Mucosa of descending colon (tissue), 3 donors: ENCODE measurements around the gene TMIGD2. TPM values are rescaled to one million over a fixed set of nuclear protein-coding genes. Genes with fewer than 3 reads are reported as not detected.
"Not testable (repeated sequence)": the region's sequence is repeated elsewhere in the genome, so short reads cannot be mapped to it uniquely, and the experiment has no call there.

Experiments
- ATAC-seq: fragments of 200-7000 bp; cut with Tn5 transposase; one replicate; pipeline ENCODE4 v1.9.1; 2020; ENCODE audit warnings: mild to moderate bottlenecking, moderate library complexity
- DNase-seq, 3 donors: peaks; one replicate each; pipeline ENCODE4 v3.0.0-alpha.2; 2020
- H3K36me3 ChIP-seq: fragments of 200-600 bp; one replicate; pipeline ENCODE4 v1.8.0; 2021; ENCODE audit warnings: low read depth, mild to moderate bottlenecking
- H3K4me1 ChIP-seq: fragments of 200-600 bp; one replicate; pipeline ENCODE4 v1.8.0; 2021; ENCODE audit warnings: low read depth, mild to moderate bottlenecking
- H3K4me3 ChIP-seq: fragments of 200-600 bp; one replicate; pipeline ENCODE4 v1.8.0; 2021; ENCODE audit warnings: mild to moderate bottlenecking
- H3K9me3 ChIP-seq: fragments of 200-600 bp; one replicate; pipeline ENCODE4 v1.8.0; 2021; ENCODE audit warnings: mild to moderate bottlenecking
- intact Hi-C, 2 donors: fragments of 100-400 bp; cut with DNase I in 1 of 2; cut with micrococcal nuclease in 1 of 2; formaldehyde crosslinking; loops; one replicate each; pipeline versions ENCODE4 v1.11.0 to v1.11.1; 2022; cut with DNase I, micrococcal nuclease
- total RNA-seq, 3 donors: library from RNA; stranded (reverse); fragmentation: NEBNext Ultra II Directional in 2 of 3; extraction: Animal tissue kit (Norgen Biotek cat#: 25700) in 2 of 3; gene quantifications; one replicate each; pipeline versions ENCODE4 v1.2.1 to v1.2.4, GENCODE V29; 2021 to 2023
- TF ChIP-seq, protein P1 (sequence below): fragments of 200-600 bp; IDR thresholded peaks from one replicate; pipeline ENCODE4 v1.8.0; 2022; ENCODE audit warnings: antibody characterized with exemption, mild to moderate bottlenecking
- donor health status: DM: no; HTN: no; CAD: no; lungs with moderate emphysema.
- donor health status: DM: no; HTN: no; CAD: no.
- donor health status: DM: no; HTN: yes; CAD: no.

TMIGD2 gene
- total RNA-seq, 3 donors from 2014 or later, result 0.46 to 1.3 (median 1.2) TPM

DNA sequence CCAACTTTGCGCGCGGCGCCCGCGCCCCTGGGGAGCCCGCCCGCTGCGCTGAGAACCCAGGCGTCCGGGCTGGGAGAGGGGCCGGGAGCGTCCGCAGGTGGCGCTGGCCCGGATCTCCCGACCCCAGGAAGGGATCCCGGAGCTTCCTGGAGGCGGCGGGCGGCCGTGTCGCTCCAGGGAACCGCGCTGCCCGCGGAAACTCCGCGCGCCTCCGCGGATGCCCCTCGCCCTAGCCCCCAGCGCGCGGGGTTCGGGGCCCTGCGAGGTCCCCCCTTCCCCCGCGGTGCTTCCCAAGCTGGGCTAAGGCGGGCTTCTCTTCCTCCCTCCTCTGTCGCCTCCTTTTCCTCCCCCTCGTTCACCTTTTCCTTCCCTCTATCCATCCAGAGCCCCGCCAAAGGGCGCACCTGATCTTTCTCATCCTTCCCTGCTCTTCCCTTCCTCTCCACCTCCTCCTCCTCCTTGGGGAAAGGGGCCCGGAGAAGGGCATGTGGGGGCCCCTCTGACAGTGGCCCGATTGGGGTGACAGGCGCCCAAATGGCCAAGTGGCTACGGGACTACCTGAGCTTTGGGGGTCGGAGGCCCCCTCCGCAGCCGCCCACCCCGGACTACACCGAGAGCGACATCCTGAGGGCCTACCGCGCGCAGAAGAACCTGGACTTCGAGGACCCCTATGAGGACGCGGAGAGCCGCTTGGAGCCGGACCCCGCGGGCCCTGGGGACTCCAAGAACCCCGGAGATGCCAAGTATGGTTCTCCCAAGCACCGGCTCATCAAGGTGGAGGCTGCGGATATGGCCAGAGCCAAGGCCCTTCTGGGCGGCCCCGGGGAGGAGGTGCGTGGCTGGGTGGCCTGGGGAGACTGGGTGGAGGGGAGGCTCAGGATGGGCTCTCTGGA lies 22.4 kb downstream of the TMIGD2 start:
- TF ChIP-seq, protein P1, sequence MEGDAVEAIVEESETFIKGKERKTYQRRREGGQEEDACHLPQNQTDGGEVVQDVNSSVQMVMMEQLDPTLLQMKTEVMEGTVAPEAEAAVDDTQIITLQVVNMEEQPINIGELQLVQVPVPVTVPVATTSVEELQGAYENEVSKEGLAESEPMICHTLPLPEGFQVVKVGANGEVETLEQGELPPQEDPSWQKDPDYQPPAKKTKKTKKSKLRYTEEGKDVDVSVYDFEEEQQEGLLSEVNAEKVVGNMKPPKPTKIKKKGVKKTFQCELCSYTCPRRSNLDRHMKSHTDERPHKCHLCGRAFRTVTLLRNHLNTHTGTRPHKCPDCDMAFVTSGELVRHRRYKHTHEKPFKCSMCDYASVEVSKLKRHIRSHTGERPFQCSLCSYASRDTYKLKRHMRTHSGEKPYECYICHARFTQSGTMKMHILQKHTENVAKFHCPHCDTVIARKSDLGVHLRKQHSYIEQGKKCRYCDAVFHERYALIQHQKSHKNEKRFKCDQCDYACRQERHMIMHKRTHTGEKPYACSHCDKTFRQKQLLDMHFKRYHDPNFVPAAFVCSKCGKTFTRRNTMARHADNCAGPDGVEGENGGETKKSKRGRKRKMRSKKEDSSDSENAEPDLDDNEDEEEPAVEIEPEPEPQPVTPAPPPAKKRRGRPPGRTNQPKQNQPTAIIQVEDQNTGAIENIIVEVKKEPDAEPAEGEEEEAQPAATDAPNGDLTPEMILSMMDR, result no peak
- no peaks in the 10 kb centered on the region for H3K36me3 ChIP-seq
- intact Hi-C loops, result no loop called here
- H3K4me1 ChIP-seq, result peaks cover 9% of the 10 kb centered on the region
- H3K9me3 ChIP-seq, result no peaks in the 10 kb centered on the region
- no peak overlapping the region for H3K4me3 ChIP-seq
- DNase-seq (no peak), ATAC-seq (peak; percentile 3)

DNA sequence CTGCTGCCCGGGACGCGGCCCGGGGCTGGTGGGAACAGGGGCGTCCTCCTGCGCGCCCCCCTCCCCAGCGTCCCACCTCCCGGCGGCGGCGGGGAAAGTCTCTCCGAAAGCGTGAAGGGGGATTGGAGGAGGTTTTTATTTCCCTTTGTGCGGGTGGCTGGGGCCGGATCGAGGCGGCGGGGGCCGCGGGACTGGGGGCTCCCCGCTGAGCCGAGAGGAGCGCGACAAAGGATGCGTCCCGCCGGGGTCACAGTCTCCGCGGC lies 23.0 kb downstream of the TMIGD2 start:
- intact Hi-C loops, result no loop called here
- Histone ChIP-seq H3K9me3 (no peaks in the 10 kb centered on the region), H3K4me1 (peaks cover 9% of the 10 kb centered on the region), H3K4me3 (no peak overlapping the region), H3K36me3 (no peaks in the 10 kb centered on the region)
- TF ChIP-seq, protein P1, result no peak
- ATAC-seq (no peak), DNase-seq (no peak)

DNA sequence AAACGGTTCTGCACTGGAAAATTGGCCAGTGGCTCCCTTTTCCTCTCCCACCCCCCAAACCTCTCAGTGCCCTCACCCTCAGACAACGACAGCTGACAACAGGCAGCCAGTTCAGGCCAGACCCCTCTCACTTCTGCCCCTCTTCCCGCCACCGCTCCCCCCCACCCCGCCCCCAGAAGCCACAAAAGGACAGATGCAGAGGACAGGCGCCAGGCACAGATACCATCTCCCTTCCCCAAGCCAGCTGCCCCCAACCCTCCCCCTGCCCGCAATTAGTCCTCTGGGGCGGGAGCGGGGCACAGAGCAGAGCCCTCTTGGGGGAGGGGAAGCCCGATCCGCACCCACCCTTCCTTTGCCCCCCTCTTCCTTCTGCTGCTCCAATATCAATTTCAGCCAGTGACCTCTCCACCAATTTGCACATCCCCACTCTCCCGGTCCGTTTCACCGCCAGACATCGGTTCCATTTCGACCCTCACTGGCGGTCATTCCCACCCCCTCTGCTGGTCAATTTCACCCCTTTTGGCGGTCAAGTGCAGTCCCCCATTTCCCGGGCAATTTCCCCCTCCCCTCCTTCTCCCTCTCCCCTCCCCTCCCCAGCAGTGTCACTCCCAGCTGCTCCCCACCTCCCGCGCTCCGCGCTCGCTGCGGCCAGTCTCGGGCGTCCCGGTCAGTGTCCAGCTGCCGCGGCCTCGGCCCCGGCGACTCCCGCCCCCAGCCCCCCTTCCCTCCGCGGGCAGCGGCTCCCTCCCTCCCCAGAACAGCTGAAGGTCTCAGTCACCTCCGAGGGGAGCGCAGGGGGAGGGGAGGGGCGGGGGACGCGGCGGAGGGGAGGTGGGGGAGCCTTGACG lies 23.5 kb downstream of the TMIGD2 start, which contains the start of gene SHD:
SHD (plus strand) TSS at position 848 of the 848 bp plus-strand sequence. CDS start 798 bp downstream, outside the sequence.
- Histone ChIP-seq H3K36me3 (no peaks in the 10 kb centered on the region), H3K9me3 (no peaks in the 10 kb centered on the region), H3K4me3 (no peak within 1 kb of the TSS), H3K4me1 (peaks cover 9% of the 10 kb centered on the region)
- TF ChIP-seq, protein P1, result no peak
- ATAC-seq, result no peak
- no peak for DNase-seq
- intact Hi-C loops, result no loop called here

DNA sequence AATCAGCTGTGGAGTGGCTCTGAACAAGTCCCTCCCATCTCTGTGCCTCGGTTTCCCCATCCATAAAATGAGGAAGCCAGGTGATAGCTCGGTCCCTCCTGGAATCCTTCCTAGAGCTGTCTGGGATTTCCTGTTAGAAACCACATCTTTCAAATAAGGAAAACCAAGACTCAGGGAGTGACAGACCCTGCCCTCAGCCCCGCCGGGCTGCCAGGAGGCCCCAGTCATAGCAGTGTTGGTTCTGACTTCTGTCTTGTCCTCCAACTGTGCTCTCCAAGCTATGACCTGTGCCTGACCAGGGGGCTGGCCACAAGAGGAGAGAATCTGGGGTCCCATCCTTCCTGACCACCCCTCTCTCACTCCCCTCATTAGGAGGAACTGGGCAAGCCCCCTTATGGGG lies 24.2 kb downstream of the TMIGD2 start:
- TF ChIP-seq, protein P1, result no peak
- intact Hi-C loops, result no loop called here
- H3K9me3 ChIP-seq, result no peaks in the 10 kb centered on the region
- DNase-seq, result no peak
- H3K4me1 ChIP-seq, result peaks cover 9% of the 10 kb centered on the region
- ATAC-seq, result no peak
- no peak overlapping the region for H3K4me3 ChIP-seq
- H3K36me3 ChIP-seq, result no peaks in the 10 kb centered on the region

DNA sequence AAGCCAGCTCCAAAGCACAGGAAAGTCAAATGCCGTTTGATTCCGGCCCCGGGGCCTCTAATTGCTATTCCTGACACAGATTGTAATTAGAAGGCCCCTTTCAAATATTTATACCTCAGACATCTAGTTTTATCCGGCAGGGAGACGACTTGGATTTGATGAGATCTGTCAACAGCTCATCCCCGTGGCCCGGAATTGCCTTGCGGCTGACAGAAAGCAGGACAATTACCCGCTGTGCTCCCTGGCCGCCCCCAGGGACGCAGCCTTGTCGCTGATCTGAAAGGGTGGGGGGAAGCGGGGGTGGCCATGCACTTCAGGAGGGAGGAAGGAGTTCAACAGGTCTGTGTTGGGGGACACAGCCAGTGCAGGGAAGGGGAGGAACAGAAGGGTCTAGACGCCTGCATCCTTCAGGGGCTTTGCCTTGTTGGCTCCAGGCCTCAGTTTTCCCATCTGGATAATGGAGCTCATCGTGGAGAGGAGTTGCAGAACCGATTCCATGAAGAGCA lies 24.9 kb downstream of the TMIGD2 start:
- DNase-seq (no peak), ATAC-seq (no peak)
- no peaks in the 10 kb centered on the region for H3K36me3 ChIP-seq
- peaks cover 9% of the 10 kb centered on the region for H3K4me1 ChIP-seq
- intact Hi-C loops, result no loop called here
- H3K4me3 ChIP-seq, result no peak overlapping the region
- no peaks in the 10 kb centered on the region for H3K9me3 ChIP-seq
- TF ChIP-seq, protein P1, result no peak

DNA sequence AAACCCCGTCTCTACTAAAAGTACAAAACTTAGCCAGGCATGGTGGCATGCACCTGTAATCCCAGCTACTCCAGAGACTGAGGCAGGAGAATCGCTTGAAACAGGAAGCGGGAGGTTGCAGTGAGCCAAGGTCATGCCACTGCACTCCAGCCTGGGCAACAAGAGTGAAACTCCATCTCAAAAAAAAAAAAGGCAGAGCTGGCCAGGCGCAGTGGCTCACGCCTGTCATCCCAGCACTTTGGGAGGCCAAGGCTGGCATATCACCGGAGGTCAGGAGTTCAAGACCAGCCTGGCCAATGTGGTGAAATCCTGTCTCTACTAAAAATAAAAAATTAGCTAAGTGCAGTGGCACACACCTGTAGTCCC lies 27.9 kb downstream of the TMIGD2 start:
- H3K9me3 ChIP-seq, intact Hi-C loops, H3K4me1 ChIP-seq, DNase-seq, H3K36me3 ChIP-seq, H3K4me3 ChIP-seq, ATAC-seq: not testable (repeated sequence)
